K562 (cell line): Measurements from ENCODE around the gene NREP.

Source experiments
- EP300 ChIP-seq: IDR thresholded peaks from 2 replicates; pipeline ENCODE4 v1.6.1; 2012; ENCODE audit warnings: low read length, improper control_type of control experiment
- TF ChIP-seq, protein P1 (sequence below): fragments of 250-450 bp; sonication (Bioruptor Pico); IDR thresholded peaks from 2 replicates; pipeline ENCODE4 v1.5.0; 2021; ENCODE audit warnings: mild to moderate bottlenecking, borderline replicate concordance

DNA sequence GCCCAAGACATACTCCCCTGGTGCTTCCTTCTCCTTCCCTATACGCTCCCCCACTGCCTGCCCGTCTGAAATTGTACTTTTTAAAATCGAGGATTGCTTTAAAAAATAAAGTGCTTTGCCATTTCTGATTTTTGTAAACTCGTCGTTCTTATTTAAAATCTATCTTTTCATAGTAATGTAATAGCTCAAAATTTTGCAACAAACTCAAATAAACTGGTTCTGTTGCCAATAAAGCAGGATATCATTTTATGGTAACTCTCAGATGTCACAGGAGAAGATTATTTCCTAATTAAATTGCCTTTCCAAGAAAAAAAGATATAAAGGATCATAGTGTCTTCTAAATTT is 1.3 kb upstream of the NREP start:
- TF ChIP-seq, protein P1, sequence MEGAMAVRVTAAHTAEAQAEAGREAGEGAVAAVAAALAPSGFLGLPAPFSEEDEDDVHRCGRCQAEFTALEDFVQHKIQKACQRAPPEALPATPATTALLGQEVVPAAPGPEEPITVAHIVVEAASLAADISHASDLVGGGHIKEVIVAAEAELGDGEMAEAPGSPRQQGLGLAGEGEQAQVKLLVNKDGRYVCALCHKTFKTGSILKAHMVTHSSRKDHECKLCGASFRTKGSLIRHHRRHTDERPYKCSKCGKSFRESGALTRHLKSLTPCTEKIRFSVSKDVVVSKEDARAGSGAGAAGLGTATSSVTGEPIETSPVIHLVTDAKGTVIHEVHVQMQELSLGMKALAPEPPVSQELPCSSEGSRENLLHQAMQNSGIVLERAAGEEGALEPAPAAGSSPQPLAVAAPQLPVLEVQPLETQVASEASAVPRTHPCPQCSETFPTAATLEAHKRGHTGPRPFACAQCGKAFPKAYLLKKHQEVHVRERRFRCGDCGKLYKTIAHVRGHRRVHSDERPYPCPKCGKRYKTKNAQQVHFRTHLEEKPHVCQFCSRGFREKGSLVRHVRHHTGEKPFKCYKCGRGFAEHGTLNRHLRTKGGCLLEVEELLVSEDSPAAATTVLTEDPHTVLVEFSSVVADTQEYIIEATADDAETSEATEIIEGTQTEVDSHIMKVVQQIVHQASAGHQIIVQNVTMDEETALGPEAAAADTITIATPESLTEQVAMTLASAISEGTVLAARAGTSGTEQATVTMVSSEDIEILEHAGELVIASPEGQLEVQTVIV (CRISPR knock-in tag): no peak
- no peak for TF ChIP-seq EP300
